ENCODE results near the gene CDH4. TPM values are rescaled to one million over a fixed set of nuclear protein-coding genes. Genes with fewer than 3 reads are reported as not detected.

CDH4 gene
- total RNA-seq, 2 experiments from 2014 or later = not detected

DNA sequence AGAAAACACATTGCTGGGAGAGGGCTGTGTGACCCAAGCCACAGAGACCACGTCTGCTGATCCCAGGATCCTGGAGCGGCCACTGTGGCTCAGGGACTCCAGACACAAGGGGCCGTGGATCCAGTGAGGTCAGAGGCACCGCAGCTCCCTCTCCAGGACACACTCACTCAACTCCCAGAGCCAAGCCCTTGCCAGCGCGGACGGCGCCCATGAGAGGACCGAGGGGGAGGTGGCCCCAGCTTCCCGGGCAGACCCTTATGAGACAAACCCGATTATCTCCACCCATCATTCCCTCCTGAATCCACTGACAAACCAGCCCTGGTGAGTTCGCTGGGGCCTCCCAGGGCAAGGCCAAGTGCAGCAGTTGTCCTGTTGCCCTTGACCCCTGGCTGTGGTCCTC, 612.4 kb downstream of the CDH4 start:
- no peak overlapping the region for H2AFZ ChIP-seq (ENCODE audit: low read length)
- no peaks in the 10 kb centered on the region for H4K20me1 ChIP-seq (ENCODE audit: insufficient read depth, low read length)
- no TSS peak for BruUV-seq (replicated peaks)
- H3K4me1 ChIP-seq (ENCODE audit: insufficient read depth, low read length, poor library complexity, severe bottlenecking) = no peaks in the 10 kb centered on the region
- H3K9me2 ChIP-seq (ENCODE audit: insufficient read depth, low read length) = no peaks in the 10 kb centered on the region
- no peaks in the 10 kb centered on the region for H3K36me3 ChIP-seq (ENCODE audit: insufficient read depth, low read length)
- H3K27ac ChIP-seq (ENCODE audit: low read depth, low read length, poor library complexity, severe bottlenecking) = no peak overlapping the region
- DNase-seq (ENCODE audit: low spot score) = no peak
- no peak for TF ChIP-seq EZH2phosphoT487 (IDR thresholded peaks at IDR 0.05; ENCODE audit: borderline replicate concordance, low read depth, low read length)
- TF ChIP-seq, protein P1, sequence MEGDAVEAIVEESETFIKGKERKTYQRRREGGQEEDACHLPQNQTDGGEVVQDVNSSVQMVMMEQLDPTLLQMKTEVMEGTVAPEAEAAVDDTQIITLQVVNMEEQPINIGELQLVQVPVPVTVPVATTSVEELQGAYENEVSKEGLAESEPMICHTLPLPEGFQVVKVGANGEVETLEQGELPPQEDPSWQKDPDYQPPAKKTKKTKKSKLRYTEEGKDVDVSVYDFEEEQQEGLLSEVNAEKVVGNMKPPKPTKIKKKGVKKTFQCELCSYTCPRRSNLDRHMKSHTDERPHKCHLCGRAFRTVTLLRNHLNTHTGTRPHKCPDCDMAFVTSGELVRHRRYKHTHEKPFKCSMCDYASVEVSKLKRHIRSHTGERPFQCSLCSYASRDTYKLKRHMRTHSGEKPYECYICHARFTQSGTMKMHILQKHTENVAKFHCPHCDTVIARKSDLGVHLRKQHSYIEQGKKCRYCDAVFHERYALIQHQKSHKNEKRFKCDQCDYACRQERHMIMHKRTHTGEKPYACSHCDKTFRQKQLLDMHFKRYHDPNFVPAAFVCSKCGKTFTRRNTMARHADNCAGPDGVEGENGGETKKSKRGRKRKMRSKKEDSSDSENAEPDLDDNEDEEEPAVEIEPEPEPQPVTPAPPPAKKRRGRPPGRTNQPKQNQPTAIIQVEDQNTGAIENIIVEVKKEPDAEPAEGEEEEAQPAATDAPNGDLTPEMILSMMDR (conservative IDR thresholded peaks at IDR 0.05; ENCODE audit: low read length) = no peak
- intact Hi-C loops (cut with micrococcal nuclease; ENCODE audit: unreplicated experiment) = no loop called here
- H3K9me3 ChIP-seq (ENCODE audit: low read length) = no peaks in the 10 kb centered on the region
- ChIA-PET POLR2A (no interaction called here), CTCF (ENCODE audit: unreplicated experiment) (no interaction called here)
- no peaks in the 10 kb centered on the region for H3K79me2 ChIP-seq (ENCODE audit: insufficient read depth, low read depth, low read length)
- H3K4me2 ChIP-seq (ENCODE audit: low read length) = no peak overlapping the region
- no peak overlapping the region for H3K4me3 ChIP-seq (ENCODE audit: low read depth, low read length, poor library complexity, severe bottlenecking)

DNA sequence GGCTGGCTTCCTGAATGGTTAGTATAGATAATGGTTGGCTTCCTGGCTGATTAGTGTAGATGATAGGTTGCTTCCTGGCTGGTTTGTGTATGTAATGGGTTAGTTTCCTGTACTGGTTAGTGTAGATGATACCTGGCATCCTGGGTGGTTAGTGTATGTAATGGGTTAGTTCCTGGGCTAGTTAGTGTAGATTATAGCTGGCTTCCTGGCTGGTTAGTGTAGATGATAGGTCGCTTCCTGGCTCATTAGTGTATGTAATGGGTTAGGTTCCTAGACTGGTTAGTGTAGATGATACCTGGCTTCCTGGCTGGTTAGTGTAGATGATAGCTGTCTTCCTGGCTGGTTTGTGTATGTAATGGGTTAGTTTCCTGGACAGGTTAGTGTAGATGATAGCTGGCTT, 613.3 kb downstream of the CDH4 start:
- Histone ChIP-seq H3K9me2 (ENCODE audit: insufficient read depth, low read length) (no peaks in the 10 kb centered on the region), H3K27ac (ENCODE audit: low read depth, low read length, poor library complexity, severe bottlenecking) (no peak overlapping the region), H3K4me2 (ENCODE audit: low read length) (no peak overlapping the region), H2AFZ (ENCODE audit: low read length) (no peak overlapping the region), H4K20me1 (ENCODE audit: insufficient read depth, low read length) (no peaks in the 10 kb centered on the region), H3K9me3 (ENCODE audit: low read length) (no peaks in the 10 kb centered on the region), H3K4me3 (ENCODE audit: low read depth, low read length, poor library complexity, severe bottlenecking) (no peak overlapping the region), H3K4me1 (ENCODE audit: insufficient read depth, low read length, poor library complexity, severe bottlenecking) (no peaks in the 10 kb centered on the region), H3K79me2 (ENCODE audit: insufficient read depth, low read depth, low read length) (no peaks in the 10 kb centered on the region), H3K36me3 (ENCODE audit: insufficient read depth, low read length) (no peaks in the 10 kb centered on the region)
- BruUV-seq (replicated peaks) = no TSS peak
- ChIA-PET POLR2A (no interaction called here), CTCF (ENCODE audit: unreplicated experiment) (interaction anchor here (0.5 kb wide), 1 partner anchor 703 kb away, joined by 11 read pairs; no protein-coding TSS in a partner anchor)
- no peak for DNase-seq (ENCODE audit: low spot score)
- TF ChIP-seq EZH2phosphoT487 (IDR thresholded peaks at IDR 0.05; ENCODE audit: borderline replicate concordance, low read depth, low read length) = no peak
- TF ChIP-seq, protein P1 (conservative IDR thresholded peaks at IDR 0.05; ENCODE audit: low read length) = no peak
- intact Hi-C loops (cut with micrococcal nuclease; ENCODE audit: unreplicated experiment) = no loop called here

- ChIA-PET POLR2A (no interaction called here), CTCF (ENCODE audit: unreplicated experiment) (no interaction called here)
- H3K27ac ChIP-seq (ENCODE audit: low read depth, low read length, poor library complexity, severe bottlenecking) = no peak overlapping the region
- H3K36me3 ChIP-seq (ENCODE audit: insufficient read depth, low read length) = no peaks in the 10 kb centered on the region
- H3K4me1 ChIP-seq (ENCODE audit: insufficient read depth, low read length, poor library complexity, severe bottlenecking) = no peaks in the 10 kb centered on the region
- H3K4me3 ChIP-seq (ENCODE audit: low read depth, low read length, poor library complexity, severe bottlenecking) = no peak overlapping the region
- no peak for TF ChIP-seq EZH2phosphoT487 (IDR thresholded peaks at IDR 0.05; ENCODE audit: borderline replicate concordance, low read depth, low read length)
- TF ChIP-seq, protein P1 (conservative IDR thresholded peaks at IDR 0.05; ENCODE audit: low read length) = no peak
- H2AFZ ChIP-seq (ENCODE audit: low read length) = no peak overlapping the region
- no peaks in the 10 kb centered on the region for H3K79me2 ChIP-seq (ENCODE audit: insufficient read depth, low read depth, low read length)
- BruUV-seq (replicated peaks) = no TSS peak
- no peaks in the 10 kb centered on the region for H3K9me3 ChIP-seq (ENCODE audit: low read length)
- no peaks in the 10 kb centered on the region for H4K20me1 ChIP-seq (ENCODE audit: insufficient read depth, low read length)
- H3K9me2 ChIP-seq (ENCODE audit: insufficient read depth, low read length) = no peaks in the 10 kb centered on the region
- no peak for DNase-seq (ENCODE audit: low spot score)
- no peak overlapping the region for H3K4me2 ChIP-seq (ENCODE audit: low read length)
- intact Hi-C loops (cut with micrococcal nuclease; ENCODE audit: unreplicated experiment) = no loop called here
Observed at GRCh38 chr20:61866165-61866564, 614.1 kb downstream of the CDH4 start.

Data from OCI-LY7 (cell line).